Hair follicular keratinocyte (primary cell): ENCODE results near the gene FGF8. TPM values are rescaled to one million over a fixed set of nuclear protein-coding genes. Genes with fewer than 3 reads are reported as not detected.

Source experiments
- total RNA-seq: library from RNA; depleted of rRNA; stranded (reverse); fragments of >200 nt; gene quantifications from 2 replicates; pipeline ENCODE4 v1.2.3, GENCODE V29; 2015

FGF8 gene, protein sequence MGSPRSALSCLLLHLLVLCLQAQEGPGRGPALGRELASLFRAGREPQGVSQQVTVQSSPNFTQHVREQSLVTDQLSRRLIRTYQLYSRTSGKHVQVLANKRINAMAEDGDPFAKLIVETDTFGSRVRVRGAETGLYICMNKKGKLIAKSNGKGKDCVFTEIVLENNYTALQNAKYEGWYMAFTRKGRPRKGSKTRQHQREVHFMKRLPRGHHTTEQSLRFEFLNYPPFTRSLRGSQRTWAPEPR
- not detected in 2 replicates for total RNA-seq

GRCh38 chr10:101775273-101776160 lies at the start of gene FGF8:
Gene FGF8, minus strand, starts transcription at chr10:101776114. Its CDS starts 214 bp downstream, at chr10:101775900.

GRCh38 chr10:101818119-101818871 lies 42.4 kb upstream of the FGF8 start, which contains the start of gene OGA:
Gene OGA, minus strand, starts transcription at chr10:101818444. Its CDS starts 422 bp downstream, at chr10:101818022.

GRCh38 chr10:101782811-101783735 lies 7.2 kb upstream of the FGF8 start, which contains the start of gene NPM3:
Gene NPM3, minus strand, starts transcription at chr10:101783446. Its CDS starts 56 bp downstream, at chr10:101783390.

Other genes starting within 250 kb of the FGF8 start
- 19.9 and 25.9 TPM in 2 replicates for gene POLL, start 187.9 kb downstream of the FGF8 start, total RNA-seq
- 34.8 and 49.7 TPM in 2 replicates for gene DPCD, start 187.8 kb downstream of the FGF8 start, total RNA-seq
- gene FBXW4, start 80.9 kb downstream of the FGF8 start, total RNA-seq = 14.4 and 16.2 TPM in 2 replicates
- 187 and 357 TPM in 2 replicates for gene NPM3, start 7.3 kb upstream of the FGF8 start, total RNA-seq
- gene OGA, start 42.3 kb upstream of the FGF8 start, total RNA-seq = 40.7 and 62.8 TPM in 2 replicates
- not detected in 2 replicates for gene KCNIP2, start 67.7 kb upstream of the FGF8 start, total RNA-seq